Heart right ventricle (tissue), 16 donors: ENCODE data around the gene ZFR2. TPM values are rescaled to one million over a fixed set of nuclear protein-coding genes. Genes with fewer than 3 reads are reported as not detected.

ENCODE experiments used
- ATAC-seq, 8 donors: fragments of 200-7000 bp; cut with Tn5 transposase; one replicate each; pipeline ENCODE4 v1.9.1; 2020; ENCODE audit warnings: mild to moderate bottlenecking in 8 of 8, moderate library complexity in 8 of 8, moderate number of reproducible peaks in 1 of 8
- DNase-seq, 2 donors: peaks; one replicate each; pipeline ENCODE4 v3.0.0-alpha.2; 2020
- H3K27ac ChIP-seq, 10 donors: fragments of 200-600 bp; sonication (generic) in 2 of 10; one replicate each; pipeline versions ENCODE4 v1.5.0 to v1.8.0; 2020 to 2022; ENCODE audit warnings: mild to moderate bottlenecking in 3 of 10
- H3K27me3 ChIP-seq, 7 donors: fragments of 200-600 bp; one replicate each; pipeline ENCODE4 v1.8.0; 2021 to 2022; ENCODE audit warnings: mild to moderate bottlenecking in 2 of 7
- H3K36me3 ChIP-seq, 9 donors: fragments of 200-600 bp; sonication (generic) in 1 of 9; one replicate each; pipeline versions ENCODE4 v1.5.0 to v1.8.0; 2020 to 2022; ENCODE audit warnings: mild to moderate bottlenecking in 2 of 9
- H3K4me1 ChIP-seq, 9 donors: fragments of 200-600 bp; sonication (generic) in 1 of 9; one replicate each; pipeline versions ENCODE4 v1.5.0 to v1.8.0; 2020 to 2022; ENCODE audit warnings: mild to moderate bottlenecking in 4 of 9
- H3K4me3 ChIP-seq, 10 donors: fragments of 200-600 bp; sonication (generic) in 2 of 10; one replicate each; pipeline versions ENCODE4 v1.5.0 to v1.8.0; 2020 to 2022; ENCODE audit warnings: mild to moderate bottlenecking in 7 of 10, moderate library complexity in 2 of 10
- H3K9me3 ChIP-seq, 11 donors: fragments of 200-600 bp in 10 of 11; sonication (generic) in 2 of 11; one replicate each; pipeline versions ENCODE4 v1.5.0 to v1.8.0; 2013 to 2022; ENCODE audit warnings: mild to moderate bottlenecking in 2 of 11, control low read depth in 1 of 11, moderate library complexity in 1 of 11
- CTCF ChIP-seq, 9 donors: fragments of 200-600 bp; sonication (generic) in 2 of 9; IDR thresholded peaks; one replicate each; pipeline versions ENCODE4 v1.5.0 to v1.8.0; 2021 to 2022; ENCODE audit warnings: antibody characterized with exemption in 9 of 9, mild to moderate bottlenecking in 5 of 9, moderate library complexity in 1 of 9
- WGBS, 2 donors: extraction: QIAGEN DNeasy Blood & Tissue Kit; methylation state at CpG; one replicate each; pipeline ENCODE4 v1.1.7; 2013; ENCODE audit warnings: inconsistent platforms in 1 of 2; 5-methylcytosine and 5-hydroxymethylcytosine counted together
- intact Hi-C, 10 donors: fragments of 100-400 bp; cut with DNase I; formaldehyde crosslinking; loops; one replicate each; pipeline versions ENCODE4 v1.11.1 to v1.14.2; 2022
- polyA plus RNA-seq, 2 donors: library from polyadenylated mRNA; stranded (reverse); fragments of 200-250 nt; gene quantifications; one replicate each; pipeline ENCODE4 v1.2.3, GENCODE V29; 2013
- total RNA-seq, 10 donors: library from RNA; stranded (reverse); fragmentation: NEBNext Ultra II Directional in 3 of 10; extraction: Animal tissue kit (Norgen Biotek cat#: 25700) in 3 of 10; gene quantifications; one replicate each; pipeline versions ENCODE4 v1.2.1 to v1.2.4, GENCODE V29; 2021 to 2023
- donor health status: Arrhythmogenic right ventricular cardiomyopathy.
- donor health status: ischemic (EF 13 %, LVEDD 7.1; RV severe dilation, severe dysfunction).
- donor health status: healthy with polysubstance abuse.
- donor health status: DM: no; HTN: yes; CAD: no.
- donor health status: DM: no; HTN: no; CAD: no.
- donor health status: ischemic (EF 25% LVEDD 6.9; RV normal size, moderate dysfunction).
- donor health status: ischemic (EF 25% LVEDD 5.7; RV mildly dilated, moderate dysfunction).
- donor health status: healthy.
- donor health status: DM: yes; HTN: yes; CAD: no.
- donor health status: Ischemic cardiomyopathy.
- donor health status: ischemic (EF 35%, LVEDD 5.7; RV mildly dilated, moderate dysfunction).
- donor health status: nonischemic (EF 11% LVEDD 7.7; RV severe dilation, severe dysfunction).
- donor health status: DM: yes; HTN: yes; CAD: no.
- donor health status: PGD.
- donor health status: ischemic (EF 29% LVEDD 5.4; RV normal size, mild dysfunction).
- donor health status: nonischemic (EF 23%, LVEDD 6.1; RV moderate dilation, normal function).

ZFR2 gene
- total and polyA plus RNA-seq, 12 donors: 0.04 to 0.29 TPM; not detected in 10

GRCh38 chr19:3839941-3840340 lies 28.9 kb downstream of the ZFR2 start:
- TF ChIP-seq CTCF (IDR thresholded peaks at IDR 0.05): no peak
- no peaks in the 10 kb centered on the region for H3K4me1 ChIP-seq
- no peak for DNase-seq
- no peak overlapping the region for H3K27ac ChIP-seq
- intact Hi-C loops: no loop called here
- H3K9me3 ChIP-seq: peaks cover 0 to 4% (median 0%) of the 10 kb centered on the region in 11 donors
- H3K27me3 ChIP-seq: peaks cover 0 to 6% (median 0%) of the 10 kb centered on the region in 7 donors
- H3K36me3 ChIP-seq: no peaks in the 10 kb centered on the region
- no peak for ATAC-seq
- 70 to 73% methylated on average over 13 of the region's 13 CpGs for WGBS, 2 donors
- no peak overlapping the region for H3K4me3 ChIP-seq

- DNase-seq (no peak), ATAC-seq (no peak)
- H3K27ac ChIP-seq: no peak overlapping the region
- H3K36me3 ChIP-seq: no peaks in the 10 kb centered on the region
- peaks cover 0 to 16% (median 6%) of the 10 kb centered on the region in 7 donors for H3K27me3 ChIP-seq
- intact Hi-C loops: no loop called here
- H3K4me3 ChIP-seq: no peak overlapping the region
- WGBS, 2 donors: 81 to 84% methylated on average over 13 of the region's 13 CpGs
- H3K4me1 ChIP-seq: no peaks in the 10 kb centered on the region
- peaks cover 0 to 4% (median 0%) of the 10 kb centered on the region in 11 donors for H3K9me3 ChIP-seq
- TF ChIP-seq CTCF (IDR thresholded peaks at IDR 0.05): no peak
Measured at GRCh38 chr19:3838661-3839060, 30.2 kb downstream of the ZFR2 start.

- WGBS, 2 donors: 96 to 98% methylated on average over 19 of the region's 19 CpGs
- peaks cover 0 to 4% (median 0%) of the 10 kb centered on the region in 11 donors for H3K9me3 ChIP-seq
- ATAC-seq: no peak
- no peaks in the 10 kb centered on the region for H3K4me1 ChIP-seq
- intact Hi-C loops: no loop called here
- DNase-seq: no peak
- no peak overlapping the region for H3K27ac ChIP-seq
- H3K4me3 ChIP-seq: no peak overlapping the region
- no peak for TF ChIP-seq CTCF (IDR thresholded peaks at IDR 0.05)
- peaks cover 0 to 23% (median 13%) of the 10 kb centered on the region in 7 donors for H3K27me3 ChIP-seq
- no peaks in the 10 kb centered on the region for H3K36me3 ChIP-seq
Measured at GRCh38 chr19:3837922-3838321, 30.9 kb downstream of the ZFR2 start.

GRCh38 chr19:3837332-3837731 lies 31.5 kb downstream of the ZFR2 start:
- ATAC-seq (no peak), DNase-seq (no peak)
- TF ChIP-seq CTCF (IDR thresholded peaks at IDR 0.05): no peak
- no peak overlapping the region for H3K4me3 ChIP-seq
- H3K36me3 ChIP-seq: no peaks in the 10 kb centered on the region
- peaks cover 0 to 28% (median 15%) of the 10 kb centered on the region in 7 donors for H3K27me3 ChIP-seq
- no peaks in the 10 kb centered on the region for H3K4me1 ChIP-seq
- no peak overlapping the region for H3K27ac ChIP-seq
- intact Hi-C loops: no loop called here
- peaks cover 0 to 4% (median 0%) of the 10 kb centered on the region in 11 donors for H3K9me3 ChIP-seq
- WGBS, 2 donors: 96% methylated on average over 17 of the region's 17 CpGs
